HG03097 (cell line): ENCODE measurements around the gene DNPH1.

Experiments used
- ATAC-seq: cut with Tn5 transposase; IDR thresholded peaks from one replicate; pipeline ENCODE4 v1.9.1; 2021; ENCODE audit not compliant: unreplicated experiment, low FRiP score

DNPH1 gene

DNA sequence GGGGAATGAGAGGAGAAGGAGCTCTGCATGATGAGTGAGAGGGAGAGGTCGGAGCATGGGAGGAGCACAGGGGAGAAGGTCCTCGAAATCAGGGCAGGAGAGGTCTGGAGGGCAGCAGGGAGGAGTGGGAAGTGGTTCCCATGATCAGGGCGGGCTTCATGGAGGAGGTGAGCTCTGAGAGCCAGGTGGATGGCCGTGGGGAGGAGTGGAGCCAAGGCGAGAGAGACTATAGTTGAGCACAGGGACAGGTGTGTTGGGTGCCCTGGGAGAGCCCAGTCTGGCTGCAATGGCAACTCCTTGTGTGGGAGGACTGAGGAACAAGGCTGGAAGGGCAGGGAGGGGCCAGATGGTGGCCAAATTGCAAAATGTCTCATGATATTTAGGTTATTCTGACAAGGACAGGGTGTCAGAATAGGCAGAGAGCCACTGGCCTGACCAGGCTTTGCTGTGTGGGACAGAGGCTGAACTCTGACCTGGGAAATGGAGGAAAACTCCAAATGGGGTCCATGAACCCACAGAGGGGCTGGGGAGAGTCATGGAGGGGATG, 35.4 kb upstream of the DNPH1 start:
- no peak for ATAC-seq

DNA sequence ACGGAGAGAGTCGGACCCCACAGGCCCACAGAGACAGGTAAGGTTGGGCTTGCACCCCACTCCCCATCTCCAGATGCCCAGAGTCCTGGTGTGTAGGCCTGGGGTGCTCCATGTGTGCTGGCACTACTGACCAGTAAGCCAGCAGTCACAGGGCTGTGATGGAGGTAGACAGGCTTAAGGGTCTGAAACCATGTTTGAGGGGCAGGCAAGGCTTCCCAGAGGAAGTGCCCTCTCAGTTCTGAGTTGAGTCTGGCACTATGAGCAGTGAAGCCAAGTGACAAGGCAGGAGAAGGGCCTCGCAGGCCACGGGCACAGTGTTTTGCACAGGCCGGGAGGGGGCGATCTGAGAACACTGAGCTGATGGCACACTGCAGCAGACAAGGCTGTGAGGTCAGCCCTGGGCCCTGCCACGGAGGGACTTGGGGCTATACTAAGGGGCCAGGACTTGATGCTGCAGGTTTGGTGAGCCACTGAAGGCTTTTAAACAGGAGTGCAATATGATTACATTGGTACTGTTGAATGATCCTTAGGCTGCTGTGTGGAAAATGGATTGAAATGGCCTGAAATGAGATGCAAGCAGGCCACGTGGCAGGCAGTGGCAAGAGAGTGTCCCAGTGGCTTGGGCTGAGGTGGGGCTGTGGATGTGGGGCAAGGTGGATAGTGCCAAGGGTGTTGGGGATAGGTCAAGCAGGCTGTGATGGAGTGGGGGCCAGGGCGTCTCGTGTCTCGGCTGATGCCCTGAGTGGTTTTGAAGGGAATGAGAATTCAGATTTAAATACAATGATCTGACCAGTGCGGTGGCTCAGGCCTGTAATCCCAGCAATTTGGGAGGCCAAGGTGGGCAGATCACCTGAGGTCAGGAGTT, 34.3 kb upstream of the DNPH1 start:
- ATAC-seq, result peak; percentile 70

DNA sequence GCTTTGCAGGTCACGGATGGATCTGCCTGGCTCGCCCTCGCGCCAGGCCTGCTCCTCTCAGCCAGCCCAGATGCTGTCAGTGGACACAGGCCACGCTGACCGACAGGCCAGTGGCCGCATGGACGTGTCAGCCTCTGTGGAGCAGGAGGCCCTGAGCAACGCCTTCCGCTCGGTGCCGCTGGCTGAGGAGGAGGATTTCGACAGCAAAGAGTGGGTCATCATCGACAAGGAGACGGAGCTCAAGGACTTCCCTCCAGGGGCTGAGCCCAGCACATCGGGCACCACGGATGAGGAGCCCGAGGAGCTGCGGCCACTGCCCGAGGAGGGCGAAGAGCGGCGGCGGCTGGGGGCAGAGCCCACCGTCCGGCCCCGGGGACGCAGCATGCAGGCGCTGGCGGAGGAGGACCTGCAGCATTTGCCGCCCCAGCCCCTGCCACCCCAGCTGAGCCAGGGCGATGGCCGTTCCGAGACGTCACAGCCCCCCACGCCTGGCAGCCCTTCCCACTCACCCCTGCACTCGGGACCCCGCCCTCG, 33.6 kb upstream of the DNPH1 start:
- ATAC-seq, result no peak

DNA sequence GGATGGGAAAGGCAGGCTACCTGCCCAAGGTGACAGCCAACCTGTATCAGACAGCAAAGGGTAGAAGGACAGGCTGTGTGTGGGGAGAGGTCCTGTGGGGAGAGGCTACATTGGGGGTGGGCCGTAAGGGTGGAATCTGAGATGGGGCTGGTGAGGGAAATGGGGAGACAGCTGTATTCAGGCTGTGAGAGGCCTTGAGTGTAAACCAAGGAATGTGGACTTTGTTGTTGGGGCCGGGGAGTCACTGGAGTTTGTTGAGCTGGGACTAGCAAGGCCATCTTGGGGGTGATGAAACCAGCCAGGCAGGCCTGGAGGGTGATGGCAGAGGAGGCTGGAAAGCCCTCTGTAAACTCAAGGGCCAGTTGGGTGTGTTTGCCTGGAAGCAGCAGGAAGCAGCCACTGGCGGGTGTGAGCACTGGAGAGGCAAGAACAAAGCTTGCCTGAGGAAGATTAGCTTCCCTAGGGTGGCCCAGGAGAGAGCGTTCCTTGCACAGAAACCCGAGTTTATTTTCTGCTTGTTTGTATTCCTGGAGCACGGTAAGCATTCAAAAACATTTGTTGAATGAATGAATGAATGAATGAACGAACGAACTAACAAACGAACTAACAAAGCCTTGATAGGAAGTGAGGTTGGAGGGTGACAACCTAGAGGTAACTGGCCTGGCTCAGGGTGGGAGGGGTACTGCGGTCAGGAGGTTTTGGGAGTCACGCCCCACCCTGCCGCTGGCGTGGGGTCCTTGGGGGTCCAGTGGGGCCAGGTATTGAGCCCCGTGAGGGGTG, 32.9 kb upstream of the DNPH1 start:
- ATAC-seq, result no peak

DNA sequence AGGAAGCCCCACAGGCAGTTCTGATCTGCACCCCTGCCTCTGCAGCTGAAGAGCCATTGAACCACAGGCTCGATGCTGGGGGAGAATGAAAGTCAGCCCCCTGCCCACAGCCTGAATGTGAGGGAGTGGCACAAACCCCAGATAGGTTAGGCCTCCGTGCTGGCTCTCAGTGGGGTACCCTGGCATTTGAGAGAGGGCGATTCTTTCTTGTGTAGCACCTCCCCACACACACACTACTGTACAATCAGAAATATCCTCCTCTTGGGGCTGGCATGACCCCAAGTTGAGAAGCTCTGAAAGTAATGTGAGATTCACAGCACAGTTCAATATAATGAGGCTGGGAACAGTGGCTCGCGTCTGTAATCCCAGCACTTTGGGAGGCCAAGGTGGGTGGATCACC, 31.9 kb upstream of the DNPH1 start:
- ATAC-seq, result no peak

DNA sequence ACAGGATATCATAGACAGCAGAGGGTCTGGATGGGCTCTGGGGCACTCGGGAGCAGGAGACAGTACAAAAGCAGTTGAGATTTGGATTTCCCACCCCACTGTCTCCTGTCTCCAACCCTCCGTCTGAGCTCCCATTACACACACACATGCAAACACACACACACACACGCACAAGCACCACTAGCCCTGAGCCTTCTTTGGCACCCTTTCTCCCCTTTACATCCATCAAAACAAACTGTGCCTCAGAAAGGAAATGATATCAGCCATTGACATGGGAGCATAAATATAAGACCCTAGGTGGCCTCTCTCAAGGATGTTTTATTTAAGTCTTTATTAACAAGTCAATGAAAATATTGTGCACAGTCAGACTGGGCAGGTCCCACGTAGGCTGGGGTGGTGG, 31.5 kb upstream of the DNPH1 start:
- no peak for ATAC-seq

DNA sequence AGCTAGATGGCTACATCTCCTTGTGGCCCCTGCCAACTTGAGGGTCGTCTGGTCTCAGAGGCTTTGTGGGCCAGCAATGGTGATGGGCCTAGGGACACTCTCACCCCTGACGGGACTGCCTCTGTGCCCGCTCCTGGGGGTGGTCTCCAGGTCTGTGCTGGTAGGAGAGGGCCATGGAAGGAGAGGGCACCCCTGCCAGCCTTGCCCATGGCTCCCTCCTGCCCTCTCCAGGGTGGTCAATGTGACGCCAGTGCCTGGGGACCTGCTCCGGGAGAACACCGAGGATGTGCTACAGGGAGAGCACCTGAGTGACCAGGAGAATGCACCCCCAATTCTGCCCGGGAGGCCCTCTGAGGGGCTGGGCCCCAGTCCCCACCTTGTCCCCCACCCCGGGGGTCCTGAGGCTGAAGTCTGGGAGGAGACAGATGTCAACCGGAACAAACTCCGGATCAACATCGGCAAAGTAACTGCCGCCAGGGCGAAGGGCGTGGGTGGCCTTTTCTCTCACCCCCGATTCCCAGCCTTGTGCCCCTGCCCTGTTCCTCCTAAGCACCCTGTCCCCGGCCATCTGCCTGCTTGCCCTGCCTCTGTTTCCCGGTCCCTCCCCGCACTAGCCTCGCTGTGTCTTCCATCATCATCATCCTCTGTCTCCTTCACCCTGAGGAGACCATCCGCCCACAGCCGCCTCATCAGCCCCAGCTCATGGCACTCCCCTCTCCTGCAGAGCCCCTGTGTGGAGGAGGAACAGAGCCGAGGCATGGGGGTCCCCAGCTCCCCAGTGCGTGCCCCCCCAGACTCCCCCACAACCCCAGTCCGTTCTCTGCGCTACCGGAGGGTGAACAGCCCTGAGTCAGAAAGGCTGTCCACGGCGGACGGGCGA, 29.8 kb upstream of the DNPH1 start:
- no peak for ATAC-seq

DNA sequence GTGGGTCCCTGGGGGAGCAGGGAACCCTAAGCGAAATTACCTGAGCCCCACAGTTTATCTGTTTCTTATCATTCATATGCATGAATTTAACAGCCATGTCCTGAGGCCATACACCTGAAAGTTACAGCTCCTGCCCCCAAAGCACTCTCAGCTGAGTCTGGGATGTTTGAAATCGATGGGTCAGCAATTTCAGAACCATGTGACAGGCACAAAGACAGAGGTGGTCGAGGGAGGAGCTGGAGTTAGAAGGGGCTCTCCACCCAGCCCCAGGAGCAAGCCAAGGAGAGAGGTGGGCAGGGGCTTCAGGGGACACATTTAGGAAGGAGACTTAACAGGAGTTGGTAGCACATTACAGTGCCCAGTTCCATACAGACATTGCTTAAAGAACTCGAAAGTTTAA, 28.9 kb upstream of the DNPH1 start:
- ATAC-seq, result no peak

DNA sequence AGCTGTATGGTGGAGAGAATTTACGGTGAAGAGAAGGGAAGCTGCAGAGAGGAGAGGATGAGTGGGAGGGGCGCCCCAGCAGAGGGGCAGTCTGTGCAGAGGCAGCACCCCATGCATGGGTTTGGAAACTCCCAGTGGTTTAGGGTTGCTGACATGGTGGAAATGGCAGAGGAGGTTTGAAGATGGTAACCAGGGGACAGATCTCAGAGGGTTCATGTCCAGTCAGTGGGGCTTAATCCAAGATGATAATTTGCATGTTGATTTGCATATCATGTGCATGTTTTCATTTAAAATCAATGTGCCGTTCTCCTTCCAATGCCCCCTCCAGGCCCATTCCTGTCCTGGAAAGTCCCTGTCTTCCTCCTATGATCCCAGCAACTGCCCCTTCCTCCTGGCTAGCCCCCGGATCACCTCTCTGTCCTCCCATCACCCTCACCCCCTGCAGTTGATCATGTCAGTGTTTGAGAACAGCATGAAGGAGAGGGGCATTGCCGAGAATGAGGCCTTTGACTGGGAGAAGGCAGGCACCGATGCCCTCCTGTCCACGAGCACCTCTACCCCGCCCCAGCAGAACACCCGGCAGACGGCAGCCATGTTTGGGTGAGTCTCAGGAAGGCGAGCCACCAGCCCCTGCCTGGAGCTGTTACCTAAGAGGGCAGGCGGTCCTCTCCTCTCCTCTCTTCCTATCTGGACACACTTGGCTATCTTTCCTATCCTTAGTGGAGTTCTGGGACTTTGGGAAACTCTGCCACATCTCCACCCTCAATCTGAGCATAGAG, 28.3 kb upstream of the DNPH1 start:
- no peak for ATAC-seq

DNA sequence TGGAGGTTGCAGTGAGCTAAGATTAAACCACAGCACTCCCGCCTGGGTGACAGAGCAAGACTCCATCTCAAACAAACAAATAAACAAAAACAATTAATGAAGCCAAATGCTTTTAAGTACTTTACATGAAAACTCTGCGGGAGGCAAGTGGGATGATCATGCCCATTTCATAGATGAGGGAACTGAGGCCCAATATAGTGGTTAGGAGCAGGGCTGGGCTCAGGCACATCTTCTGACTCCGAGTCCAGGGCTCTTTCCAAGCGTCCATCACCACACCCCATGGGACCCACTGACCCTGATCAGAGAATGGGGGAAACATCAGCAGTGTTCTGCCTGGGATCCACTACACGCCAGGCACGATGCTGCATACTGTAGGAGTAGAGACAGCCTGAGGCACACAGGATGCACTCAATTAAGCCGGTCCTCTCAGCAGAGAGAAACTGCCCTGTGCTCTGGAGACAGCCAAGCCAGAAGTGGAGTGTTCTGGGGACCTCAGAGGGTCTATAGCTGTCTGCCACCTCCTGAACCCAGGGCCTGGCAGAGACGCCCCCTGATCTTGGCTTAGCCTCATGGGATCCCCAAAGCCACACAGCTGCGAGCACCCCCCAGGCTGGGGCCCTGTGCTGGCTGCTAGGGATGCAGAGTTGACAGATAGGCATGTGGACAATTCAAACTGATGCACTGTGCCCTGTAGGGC, 27.5 kb upstream of the DNPH1 start:
- no peak for ATAC-seq

DNA sequence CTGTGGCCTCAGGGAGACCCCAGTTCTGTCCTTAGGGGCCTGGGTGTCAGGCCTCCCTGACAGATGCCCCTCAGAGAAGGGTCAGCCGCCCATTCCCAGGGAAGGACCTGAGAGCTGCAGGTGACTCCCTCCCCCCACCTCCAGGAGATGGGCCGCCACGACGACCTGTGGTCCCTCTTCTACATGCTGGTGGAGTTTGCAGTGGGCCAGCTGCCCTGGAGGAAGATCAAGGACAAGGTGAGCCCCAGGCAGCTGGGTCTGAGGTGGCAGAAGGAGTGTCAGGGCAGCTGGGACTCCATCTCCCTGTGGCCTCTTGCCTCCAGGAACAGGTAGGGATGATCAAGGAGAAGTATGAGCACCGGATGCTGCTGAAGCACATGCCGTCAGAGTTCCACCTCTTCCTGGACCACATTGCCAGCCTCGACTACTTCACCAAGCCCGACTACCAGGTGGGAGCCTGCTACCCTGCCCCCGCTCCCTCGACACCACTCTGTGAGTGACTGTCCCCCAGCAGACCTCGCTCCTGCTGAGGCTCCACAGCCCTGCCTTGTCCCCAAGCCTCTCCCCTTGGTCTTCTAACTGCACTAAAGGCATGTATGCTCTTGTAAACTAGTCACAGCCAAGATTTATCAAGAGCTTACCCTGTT, 26.2 kb upstream of the DNPH1 start:
- no peak for ATAC-seq

DNA sequence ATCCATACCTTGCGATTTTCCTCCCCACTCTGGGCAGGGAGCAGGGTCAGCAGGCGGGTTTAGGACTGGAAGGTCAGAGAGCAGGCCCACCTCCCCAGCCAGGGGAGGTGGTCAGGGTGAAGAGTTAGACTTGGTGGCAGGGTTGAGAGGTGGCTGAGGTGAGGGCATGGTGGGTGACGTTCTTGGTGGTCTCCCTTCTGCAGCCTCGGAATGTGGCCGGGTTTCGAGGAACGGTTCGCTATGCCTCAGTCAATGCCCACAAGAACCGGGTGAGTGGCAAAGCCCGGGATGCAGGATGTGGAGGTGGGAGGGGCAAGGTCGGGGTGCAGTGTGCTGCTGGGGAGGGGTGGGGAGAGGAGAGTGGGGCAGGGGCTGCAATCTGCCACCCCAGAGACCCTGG, 25.6 kb upstream of the DNPH1 start:
- ATAC-seq, result no peak

DNA sequence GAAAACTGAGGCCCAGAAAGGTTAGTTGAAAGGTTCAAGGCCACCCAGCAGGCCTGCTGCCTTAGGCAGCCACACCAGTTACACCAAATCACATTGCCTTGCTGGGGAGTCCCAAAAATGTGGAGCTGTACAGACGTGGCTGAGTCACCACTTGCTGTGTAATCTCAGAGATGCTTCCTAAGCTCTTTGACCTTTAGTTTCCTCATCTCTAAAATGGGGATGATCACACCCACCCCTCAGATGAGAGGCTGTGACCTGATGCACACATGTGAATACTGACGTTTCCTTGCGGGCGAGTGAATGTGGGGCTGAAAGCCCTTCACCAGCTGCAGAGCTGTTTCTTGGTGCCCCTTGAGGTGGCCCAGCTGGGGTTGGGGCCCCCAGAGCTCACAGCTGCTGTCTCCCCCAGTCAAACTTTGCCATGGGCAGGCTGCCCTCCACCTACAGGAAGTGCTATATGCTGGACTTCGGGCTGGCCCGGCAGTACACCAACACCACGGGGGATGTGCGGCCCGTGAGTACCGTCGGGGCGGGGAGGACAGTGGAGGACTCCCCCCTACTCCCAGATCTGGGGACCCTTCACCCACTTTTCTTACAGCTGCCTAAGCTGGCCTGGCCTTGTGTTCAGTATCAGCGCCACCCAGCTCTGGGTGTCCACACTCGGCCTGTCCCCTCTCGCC, 25.0 kb upstream of the DNPH1 start:
- no peak for ATAC-seq

DNA sequence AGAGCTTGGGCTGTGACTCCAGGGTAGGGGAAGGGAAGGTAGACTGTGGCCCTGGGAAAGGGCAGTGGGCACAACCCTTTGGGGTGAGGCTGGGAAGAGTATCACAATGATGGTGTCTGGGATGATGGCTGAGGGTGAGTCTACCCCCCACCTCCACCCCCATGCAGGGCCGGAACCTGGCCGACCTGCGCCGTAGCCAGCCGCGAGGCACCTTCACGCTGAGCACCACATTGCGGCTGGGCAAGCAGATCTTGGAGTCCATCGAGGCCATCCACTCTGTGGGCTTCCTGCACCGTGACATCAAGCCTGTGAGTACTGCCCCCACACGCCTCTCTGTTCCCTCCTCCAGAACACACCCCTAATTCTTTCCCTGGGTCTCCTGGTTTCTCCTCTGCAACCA, 24.1 kb upstream of the DNPH1 start:
- no peak for ATAC-seq

DNA sequence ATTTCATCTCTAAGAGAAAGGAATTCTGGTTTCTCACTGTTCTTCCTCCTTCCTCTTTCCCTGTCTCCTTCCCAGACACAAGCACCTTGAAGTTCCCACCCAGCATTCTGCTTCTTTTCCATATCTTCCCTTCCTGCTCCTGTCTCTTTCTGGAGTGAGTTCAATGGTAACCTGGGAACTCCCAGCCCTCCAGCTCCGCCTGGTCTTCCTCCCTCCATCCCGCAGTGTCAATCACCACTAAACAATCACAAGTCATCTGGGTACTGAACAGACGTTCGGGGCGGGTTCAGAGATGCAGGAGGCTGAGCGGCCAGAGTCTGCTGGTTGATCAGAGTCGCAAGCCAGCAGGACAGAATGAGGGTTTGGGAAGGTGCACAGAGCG, 21.7 kb upstream of the DNPH1 start:
- ATAC-seq, result no peak

DNA sequence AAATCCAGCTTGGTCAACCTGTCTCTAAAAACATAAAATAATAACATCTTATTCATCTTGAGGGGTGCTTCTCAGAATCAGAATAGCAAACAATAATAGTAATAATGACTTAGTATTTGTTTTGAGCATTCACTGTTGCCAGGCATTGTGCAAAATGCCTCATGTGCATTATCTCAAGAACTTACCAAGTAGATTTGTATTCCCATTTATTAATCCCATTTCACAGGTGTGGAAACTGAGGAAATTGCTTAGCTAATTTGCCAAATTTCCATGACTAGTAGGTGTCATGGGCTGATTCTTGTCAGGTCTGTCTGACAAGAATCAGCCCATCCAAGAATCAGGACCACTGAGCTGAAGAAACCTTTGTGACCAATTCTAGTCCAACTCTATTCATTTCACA, 19.5 kb upstream of the DNPH1 start:
- no peak for ATAC-seq

DNA sequence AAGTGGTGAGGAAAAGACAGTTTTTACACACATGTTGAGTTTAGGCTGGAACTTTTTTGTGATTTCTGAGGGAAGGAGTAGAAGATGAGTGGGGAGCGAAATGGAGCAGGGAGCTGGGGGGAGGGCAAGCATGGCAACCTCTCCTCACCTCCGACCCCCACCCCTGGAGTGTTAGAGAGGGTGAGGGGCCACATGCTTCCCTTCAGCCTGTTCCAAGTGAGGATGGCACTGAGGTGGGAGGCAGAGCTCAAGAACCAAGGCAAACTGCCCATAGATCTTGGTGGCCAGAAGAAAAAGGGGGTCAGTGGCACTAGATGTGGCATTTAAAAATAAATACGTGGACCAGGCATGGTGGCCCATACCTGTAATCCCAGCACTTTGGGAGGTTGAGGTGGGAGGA, 18.8 kb upstream of the DNPH1 start:
- ATAC-seq, result no peak
